Sigmoid colon (tissue), 4 donors: ENCODE results near the gene RPTOR.

ENCODE experiments used
- EP300 ChIP-seq, 4 donors: sonication (generic); formaldehyde crosslinking; IDR thresholded peaks; one replicate each; pipeline ENCODE4 v1.6.1; 2017; ENCODE audit warnings: antibody characterized with exemption in 4 of 4
- POLR2A ChIP-seq, 2 donors: fragments of 450-650 bp; IDR thresholded peaks; one replicate each; pipeline ENCODE4 v1.6.1; 2016; ENCODE audit warnings: antibody characterized with exemption in 2 of 2, mild to moderate bottlenecking in 2 of 2, moderate library complexity in 2 of 2
- POLR2AphosphoS5 ChIP-seq, 4 donors: sonication (generic); formaldehyde crosslinking; IDR thresholded peaks; one replicate each; pipeline ENCODE4 v1.6.1; 2017; ENCODE audit warnings: antibody characterized with exemption in 4 of 4
- TF ChIP-seq, protein P1 (sequence below), 4 experiments: fragments of 450-650 bp in 3 of 4; fragments of 200-600 bp in 1 of 4; IDR thresholded peaks; one replicate each; pipeline ENCODE4 v1.5.1; 2016 to 2019; ENCODE audit warnings: antibody characterized with exemption in 4 of 4, mild to moderate bottlenecking in 3 of 4, moderate library complexity in 2 of 4

DNA sequence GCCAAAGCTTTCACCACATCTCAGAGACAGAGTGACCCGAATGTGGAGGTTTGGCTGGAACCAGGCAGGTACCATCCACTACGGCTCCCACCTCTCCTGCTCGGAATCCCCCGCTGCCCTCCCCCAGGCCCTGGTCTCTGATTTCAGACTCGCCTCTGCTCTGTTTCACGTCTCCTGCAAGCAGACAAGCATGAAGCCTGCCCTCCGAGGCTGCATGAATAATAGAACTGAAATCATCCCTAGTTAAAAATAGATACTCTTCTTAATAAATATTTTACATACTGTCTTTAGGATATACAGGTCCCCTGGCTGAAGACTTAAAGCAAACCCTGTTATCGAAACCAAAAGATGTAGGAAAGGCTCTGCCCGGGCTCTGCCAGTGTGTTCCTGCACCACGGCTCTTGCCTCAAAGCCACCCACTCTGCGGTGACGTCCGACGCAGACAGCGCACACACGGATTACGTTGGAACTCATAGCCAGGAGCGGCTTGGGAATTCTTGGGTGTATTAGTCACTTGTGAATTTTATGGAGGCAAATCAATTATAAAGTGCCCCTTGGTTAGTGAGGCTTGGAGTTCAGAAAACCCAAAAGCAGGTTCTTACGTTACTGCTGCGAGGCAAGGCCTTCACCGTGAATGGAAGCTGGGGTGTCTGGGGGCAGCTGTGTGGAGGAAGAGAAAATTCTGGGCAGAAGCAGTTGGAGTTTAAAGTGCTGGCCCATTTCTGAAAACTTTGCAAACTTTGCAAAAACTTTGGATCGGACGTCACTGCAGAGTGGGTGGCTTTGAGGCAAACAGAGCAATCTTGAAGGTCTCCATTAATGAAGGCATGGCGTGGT lies 42.7 kb upstream of the RPTOR start:
- peak; percentile 56 to 91 (median 75) for TF ChIP-seq EP300 (IDR thresholded peaks at IDR 0.05)
- TF ChIP-seq, protein P1, sequence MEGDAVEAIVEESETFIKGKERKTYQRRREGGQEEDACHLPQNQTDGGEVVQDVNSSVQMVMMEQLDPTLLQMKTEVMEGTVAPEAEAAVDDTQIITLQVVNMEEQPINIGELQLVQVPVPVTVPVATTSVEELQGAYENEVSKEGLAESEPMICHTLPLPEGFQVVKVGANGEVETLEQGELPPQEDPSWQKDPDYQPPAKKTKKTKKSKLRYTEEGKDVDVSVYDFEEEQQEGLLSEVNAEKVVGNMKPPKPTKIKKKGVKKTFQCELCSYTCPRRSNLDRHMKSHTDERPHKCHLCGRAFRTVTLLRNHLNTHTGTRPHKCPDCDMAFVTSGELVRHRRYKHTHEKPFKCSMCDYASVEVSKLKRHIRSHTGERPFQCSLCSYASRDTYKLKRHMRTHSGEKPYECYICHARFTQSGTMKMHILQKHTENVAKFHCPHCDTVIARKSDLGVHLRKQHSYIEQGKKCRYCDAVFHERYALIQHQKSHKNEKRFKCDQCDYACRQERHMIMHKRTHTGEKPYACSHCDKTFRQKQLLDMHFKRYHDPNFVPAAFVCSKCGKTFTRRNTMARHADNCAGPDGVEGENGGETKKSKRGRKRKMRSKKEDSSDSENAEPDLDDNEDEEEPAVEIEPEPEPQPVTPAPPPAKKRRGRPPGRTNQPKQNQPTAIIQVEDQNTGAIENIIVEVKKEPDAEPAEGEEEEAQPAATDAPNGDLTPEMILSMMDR (IDR thresholded peaks at IDR 0.05) = no peak
- TF ChIP-seq POLR2AphosphoS5 (IDR thresholded peaks at IDR 0.05) = peak; percentile 56 to 80 (median 72)
- TF ChIP-seq POLR2A (IDR thresholded peaks at IDR 0.05) = peak in 1 of 2 donors; percentile 24
